MV-4-11 (cell line): ENCODE measurements around the gene YBX2.

Experiments used
- DNase-seq: peaks from one replicate; lab custom pipeline; 2025; lab: John Stamatoyannopoulos, UW

The YBX2 gene

GRCh38 chr17:7243453-7243729 lies 51.0 kb downstream of the YBX2 start:
- no peak for DNase-seq

DNA sequence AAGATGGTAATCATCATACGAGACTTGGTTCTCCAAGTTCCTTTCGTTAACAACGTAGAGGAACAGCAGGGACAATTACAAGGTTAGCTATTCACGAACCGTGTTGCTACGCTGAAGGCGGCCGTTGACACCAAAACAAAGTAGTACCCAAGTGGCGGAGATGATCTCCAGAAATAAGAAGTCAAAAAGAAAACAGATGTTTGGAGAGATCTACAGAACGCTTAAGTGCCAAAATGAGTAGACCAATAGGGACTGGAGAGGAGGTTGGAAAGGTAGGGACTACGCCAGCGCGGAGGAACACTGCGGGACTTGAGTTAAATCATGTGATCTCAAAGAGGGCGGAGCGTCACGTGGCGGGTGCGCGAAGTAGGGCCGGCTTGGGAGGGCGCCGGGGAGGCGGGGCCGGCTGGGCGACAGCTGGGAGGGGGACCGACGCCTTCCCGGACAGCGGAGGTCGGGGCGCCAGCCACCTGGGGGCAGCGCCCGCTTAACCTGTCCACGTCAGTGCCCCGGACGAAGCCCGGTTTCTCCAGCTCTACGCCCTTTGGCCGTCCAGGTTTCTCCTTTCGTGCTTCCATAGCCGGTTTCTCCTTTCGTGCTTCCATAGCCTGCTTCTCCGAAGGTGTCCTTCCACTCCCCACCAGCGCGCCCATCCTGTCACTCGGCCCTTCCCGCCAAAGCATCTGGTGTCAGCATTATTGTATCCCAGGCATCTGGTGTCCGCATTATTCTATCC lies 51.6 kb downstream of the YBX2 start:
- DNase-seq, result peak; percentile 89

DNA sequence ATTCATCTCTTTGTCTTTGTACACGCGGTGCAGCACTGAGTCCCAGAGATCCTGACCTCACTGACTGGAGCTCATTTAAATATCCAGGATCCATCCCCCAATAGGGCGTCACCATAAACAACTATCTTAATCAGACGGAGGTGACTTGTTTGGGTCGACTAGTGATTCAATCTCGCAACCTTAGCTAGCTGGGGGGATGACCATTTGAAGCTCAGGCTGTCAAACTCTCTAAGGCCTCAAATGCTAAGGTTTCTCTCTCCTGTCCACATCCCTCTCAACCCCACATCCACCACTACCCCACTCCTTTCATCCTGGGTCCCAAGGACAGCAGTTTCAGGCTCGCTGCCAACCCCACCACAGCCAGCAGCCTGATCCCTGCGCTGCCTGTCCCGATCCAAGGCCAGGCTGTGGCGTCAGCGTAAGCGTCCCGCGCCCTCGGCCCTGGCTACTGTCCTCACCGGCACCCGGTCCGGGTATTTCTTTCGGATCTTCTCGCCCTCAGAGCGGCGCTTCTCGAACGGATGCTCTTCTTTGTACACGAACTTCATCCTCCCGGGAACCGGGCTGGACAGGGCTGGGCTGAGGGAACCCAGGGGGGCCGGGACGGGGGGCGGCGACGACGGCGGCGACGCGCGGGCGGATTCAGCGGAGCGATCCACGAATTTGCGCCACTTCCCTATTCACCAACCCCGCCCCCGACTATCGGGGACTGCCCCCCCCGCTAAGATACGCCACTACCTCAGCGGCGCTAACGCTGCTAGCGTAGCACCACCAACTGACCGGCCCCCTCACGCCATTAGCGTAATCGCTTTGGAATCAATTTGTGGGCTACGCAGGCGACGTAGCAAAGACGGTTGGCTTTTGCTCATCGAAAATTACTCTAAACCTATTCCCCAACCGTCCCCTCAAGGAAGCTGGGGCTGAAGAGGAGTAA lies 52.4 kb downstream of the YBX2 start, which contains the start of gene GABARAP:
GABARAP (minus strand) TSS at position 667 of the 934 bp plus-strand sequence; CDS start at position 548, 119 bp downstream.
- peak; percentile 82 for DNase-seq

- DNase-seq, result no peak
Measured at GRCh38 chr17:7241090-7241733, 53.2 kb downstream of the YBX2 start.

GRCh38 chr17:7240375-7240774 lies 54.1 kb downstream of the YBX2 start:
- peak; percentile 96 for DNase-seq

GRCh38 chr17:7239091-7240027 lies 55.1 kb downstream of the YBX2 start, which contains the start of gene PHF23:
TSS of gene PHF23 (minus strand) at chr17:7239457. CDS start at chr17:7239279, 178 bp downstream.
- DNase-seq, result peak; percentile 99

DNA sequence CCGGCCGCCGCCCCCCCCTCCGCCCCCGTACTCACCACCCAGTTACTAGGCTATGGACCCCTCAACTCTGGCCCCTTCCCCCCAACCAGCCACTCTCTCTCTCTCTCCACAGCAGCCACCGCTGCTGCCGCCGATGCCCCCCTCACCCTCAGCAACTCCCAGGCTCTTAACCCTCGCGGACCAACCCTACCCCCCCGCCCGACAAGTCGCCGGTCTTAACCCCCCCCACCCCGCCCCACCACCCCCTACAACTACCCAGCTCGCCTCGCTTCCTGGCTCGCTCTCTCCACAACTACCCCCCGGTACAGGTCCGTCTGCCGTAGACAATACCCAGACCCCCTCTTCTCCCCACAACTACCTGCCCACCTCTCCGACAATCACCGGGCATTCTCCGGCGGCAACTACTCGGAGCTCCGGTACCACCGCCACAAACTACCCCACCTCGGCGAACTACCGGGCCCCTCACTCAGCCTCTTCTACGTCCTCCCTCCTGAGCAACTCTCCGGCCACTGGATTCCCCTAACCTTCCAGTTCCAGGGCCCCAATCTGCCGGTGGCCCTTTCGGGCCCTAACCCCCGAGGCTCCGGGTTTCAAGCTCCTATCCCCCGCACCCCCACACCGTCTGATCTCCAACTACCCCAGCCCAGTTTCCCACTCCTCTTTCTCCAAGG lies 55.9 kb downstream of the YBX2 start:
- DNase-seq, result no peak
